HG03378 (cell line): ENCODE measurements around the gene MICU2.

ENCODE experiments used
- ATAC-seq: cut with Tn5 transposase; IDR thresholded peaks from one replicate; pipeline ENCODE4 v1.9.1; 2021; ENCODE audit warnings: mild to moderate bottlenecking, moderate library complexity; ENCODE audit not compliant: unreplicated experiment

MICU2 gene, protein sequence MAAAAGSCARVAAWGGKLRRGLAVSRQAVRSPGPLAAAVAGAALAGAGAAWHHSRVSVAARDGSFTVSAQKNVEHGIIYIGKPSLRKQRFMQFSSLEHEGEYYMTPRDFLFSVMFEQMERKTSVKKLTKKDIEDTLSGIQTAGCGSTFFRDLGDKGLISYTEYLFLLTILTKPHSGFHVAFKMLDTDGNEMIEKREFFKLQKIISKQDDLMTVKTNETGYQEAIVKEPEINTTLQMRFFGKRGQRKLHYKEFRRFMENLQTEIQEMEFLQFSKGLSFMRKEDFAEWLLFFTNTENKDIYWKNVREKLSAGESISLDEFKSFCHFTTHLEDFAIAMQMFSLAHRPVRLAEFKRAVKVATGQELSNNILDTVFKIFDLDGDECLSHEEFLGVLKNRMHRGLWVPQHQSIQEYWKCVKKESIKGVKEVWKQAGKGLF

GRCh38 chr13:21603531-21604448 is at the start of gene MICU2:
Gene MICU2, minus strand, starts transcription at chr13:21604170. Its CDS starts 22 bp downstream, at chr13:21604148.
- peak; percentile 95 for ATAC-seq

GRCh38 chr13:21641629-21642028 is 37.7 kb upstream of the MICU2 start:
- ATAC-seq: no peak

DNA sequence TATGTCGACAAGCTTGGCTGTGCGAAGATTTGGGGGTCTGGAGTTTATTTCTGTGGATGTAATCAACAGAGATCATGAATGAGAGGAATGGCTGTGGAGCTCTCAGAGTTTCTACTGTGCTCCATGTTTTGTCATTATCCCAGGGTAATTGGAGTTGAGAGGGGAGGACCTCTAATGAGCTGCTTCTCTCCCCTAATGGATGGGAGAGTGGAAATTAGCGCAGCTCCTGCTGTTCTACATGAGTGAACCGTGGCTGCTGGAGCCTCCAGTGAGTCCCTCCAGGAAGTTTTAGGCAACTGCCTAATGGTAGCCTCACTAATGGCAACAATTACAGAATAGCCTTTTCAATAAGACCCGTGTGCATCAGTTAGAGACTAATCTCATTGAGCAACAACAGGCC is 35.6 kb upstream of the MICU2 start:
- ATAC-seq: no peak

DNA sequence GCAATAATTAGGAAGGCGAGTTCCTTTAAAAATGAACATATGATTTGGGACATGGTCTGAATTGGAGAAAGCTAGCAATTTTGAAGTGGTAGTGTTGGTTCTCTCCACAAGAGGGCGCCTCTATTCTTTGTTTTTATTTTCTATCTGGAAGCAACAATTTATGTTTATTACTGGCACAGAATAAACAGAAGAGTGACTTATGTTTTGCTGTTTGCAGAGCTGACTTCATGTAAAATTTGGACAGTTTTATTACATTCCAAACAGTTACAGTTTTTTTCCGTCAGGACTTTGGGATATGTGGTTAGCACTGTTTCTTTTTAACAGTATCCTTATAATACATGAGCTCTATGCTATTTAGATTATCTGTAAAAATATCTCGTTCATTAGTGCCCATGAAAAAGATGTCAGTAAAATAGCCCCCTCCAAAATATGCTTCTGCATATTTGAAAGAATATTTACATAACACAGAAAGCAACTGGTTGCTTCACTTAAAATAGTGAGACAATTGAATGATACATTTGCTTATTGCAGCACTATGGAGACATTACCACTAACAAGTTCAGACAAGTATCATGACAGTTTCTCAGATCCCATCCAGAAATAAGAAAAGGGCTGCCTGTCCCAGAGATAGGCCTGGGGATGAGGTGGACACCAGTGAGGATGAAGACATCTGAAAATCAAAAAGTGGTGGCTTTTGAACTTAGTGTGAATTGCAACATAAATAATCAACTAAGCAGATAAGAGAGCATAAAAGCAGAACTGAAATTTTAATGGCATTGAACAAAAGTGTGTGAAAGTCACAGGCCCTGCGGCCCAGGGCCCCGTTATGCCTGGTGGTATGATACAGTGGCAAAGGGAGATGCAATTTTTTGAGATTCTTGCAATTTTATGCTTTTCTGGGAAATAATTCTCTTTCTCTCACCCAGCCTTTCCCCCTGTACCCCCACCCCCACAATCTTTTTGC is 34.6 kb upstream of the MICU2 start:
- no peak for ATAC-seq

DNA sequence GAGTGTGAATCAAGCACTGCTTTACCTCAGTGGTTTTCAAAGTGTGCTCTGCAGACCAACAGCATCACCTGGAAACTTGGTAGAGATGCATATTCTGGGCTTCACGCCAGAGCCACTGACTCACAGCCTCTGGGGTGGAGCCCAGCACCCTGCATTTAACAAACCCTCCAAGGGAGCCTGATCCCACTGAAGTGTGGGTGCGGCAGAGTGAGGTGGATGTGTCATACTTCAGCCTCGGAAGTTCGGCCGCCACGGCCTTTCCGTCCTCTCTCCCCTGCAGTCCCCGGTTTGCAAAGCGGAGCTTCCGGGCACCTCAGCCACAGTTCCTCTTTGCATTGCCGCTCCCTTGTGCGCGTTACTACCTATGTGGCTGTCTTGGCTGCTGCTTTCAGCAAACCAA is 33.3 kb upstream of the MICU2 start:
- no peak for ATAC-seq

- no peak for ATAC-seq
Observed at GRCh38 chr13:21636656-21637055, 32.7 kb upstream of the MICU2 start.

GRCh38 chr13:21632196-21632595 is 28.2 kb upstream of the MICU2 start:
- ATAC-seq: no peak

DNA sequence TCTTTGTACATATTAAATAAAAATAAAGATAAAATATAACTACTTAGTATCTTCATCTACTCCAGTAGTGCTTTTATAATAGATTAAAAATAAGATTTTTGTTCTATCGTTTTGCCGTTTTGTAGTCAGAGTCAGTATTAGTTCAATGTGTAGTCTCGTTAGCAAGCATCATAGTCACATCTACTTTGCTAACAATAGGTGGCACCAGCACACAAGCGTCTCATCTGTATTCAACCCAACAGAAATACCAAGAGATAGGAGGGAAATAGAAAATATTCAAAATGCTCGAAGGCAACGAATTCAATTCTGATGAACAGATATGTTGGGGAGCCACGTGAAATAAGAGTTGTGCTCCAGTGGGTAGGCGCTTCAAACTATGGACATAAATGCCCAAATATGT is 21.4 kb upstream of the MICU2 start:
- no peak for ATAC-seq

GRCh38 chr13:21620861-21621260 is 16.9 kb upstream of the MICU2 start:
- no peak for ATAC-seq

DNA sequence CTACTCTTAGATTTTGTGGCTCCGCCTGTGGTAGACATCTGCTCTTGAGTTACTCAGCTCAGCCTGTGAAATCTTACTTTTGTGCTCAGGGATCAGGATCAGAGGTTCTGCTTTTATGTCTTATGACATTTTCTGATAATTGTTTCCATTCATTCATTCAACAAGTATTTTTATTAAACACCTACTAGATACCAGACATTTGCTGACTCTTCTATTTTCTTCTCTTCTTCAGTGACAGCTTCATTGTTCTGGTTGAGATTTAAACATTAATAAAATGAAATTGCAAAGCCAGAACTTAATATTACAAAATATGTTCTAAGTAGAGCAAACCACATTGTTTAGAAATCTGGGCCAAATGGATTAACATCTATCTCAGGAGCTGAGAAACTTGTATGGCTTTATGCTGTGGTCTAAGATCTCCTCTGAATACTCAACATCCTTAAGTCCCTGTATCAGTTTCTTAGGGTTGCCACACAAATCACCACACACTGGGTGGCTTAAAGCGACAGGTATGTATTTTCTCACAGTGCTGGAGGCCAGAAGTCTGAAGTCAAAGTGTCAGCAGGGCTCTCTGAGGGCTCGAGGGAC is 15.8 kb upstream of the MICU2 start:
- ATAC-seq: no peak

DNA sequence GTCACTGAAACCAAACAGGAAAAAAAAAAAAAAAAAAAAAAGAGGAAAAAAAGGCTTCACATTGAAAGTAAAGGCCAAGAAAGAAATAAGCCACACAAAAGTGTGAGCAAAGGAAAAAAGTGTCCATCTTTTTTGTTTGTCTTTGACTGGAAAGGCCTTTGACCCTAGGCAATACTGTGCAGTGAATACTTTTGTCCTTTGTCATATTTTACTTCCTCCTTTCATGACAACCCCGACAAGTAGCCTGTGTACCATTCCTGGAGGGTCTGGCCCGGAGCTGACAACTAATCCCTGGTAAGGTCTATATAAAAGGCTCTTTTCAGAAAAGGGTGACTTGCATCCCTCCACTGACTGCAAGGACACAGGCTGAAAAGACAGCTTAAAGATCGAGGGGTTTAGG is 12.9 kb upstream of the MICU2 start:
- no peak for ATAC-seq

- ATAC-seq: no peak
Observed at GRCh38 chr13:21616205-21616866, 12.4 kb upstream of the MICU2 start.

DNA sequence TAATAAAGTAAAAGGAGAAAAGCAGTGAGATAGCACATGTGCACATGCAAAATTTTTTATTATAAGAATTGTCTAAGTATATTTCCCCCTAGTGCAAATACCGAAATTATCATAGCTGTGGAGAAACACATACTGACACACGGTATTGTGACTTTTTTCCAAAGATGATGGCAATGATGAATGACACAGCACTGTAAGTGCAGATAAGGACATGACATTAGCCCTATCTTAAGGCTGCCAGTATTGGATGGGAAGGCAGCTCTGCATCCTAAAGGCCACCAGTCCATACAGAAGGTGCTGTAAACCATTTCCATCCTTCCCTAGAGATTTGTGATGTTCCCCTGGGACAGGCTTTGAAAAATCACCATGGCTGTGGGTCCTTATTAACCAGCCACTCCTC is 11.5 kb upstream of the MICU2 start:
- no peak for ATAC-seq

- no peak for ATAC-seq
Observed at GRCh38 chr13:21613791-21614190, 9.8 kb upstream of the MICU2 start.

GRCh38 chr13:21611385-21611784 is 7.4 kb upstream of the MICU2 start:
- no peak for ATAC-seq

DNA sequence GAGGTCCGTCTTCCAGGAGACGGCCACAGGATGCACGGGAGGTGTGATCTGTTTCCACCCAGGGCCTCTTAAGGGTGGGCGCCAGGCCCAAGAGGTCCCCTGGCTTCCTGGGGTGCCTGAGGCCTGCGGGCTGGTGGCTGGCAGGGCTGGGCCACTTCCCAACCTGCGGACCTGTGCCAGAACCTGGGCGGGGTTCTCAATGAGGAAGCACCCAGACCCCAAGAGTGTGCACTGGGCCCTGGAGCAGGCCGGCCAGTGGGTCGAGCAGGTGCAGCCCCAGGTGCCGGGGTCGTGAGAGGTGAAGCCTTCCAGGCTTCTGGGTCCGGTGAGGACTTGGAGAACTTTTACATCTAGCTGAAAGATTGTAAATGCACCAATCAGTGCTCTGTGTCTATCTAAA is 6.7 kb upstream of the MICU2 start:
- ATAC-seq: no peak

DNA sequence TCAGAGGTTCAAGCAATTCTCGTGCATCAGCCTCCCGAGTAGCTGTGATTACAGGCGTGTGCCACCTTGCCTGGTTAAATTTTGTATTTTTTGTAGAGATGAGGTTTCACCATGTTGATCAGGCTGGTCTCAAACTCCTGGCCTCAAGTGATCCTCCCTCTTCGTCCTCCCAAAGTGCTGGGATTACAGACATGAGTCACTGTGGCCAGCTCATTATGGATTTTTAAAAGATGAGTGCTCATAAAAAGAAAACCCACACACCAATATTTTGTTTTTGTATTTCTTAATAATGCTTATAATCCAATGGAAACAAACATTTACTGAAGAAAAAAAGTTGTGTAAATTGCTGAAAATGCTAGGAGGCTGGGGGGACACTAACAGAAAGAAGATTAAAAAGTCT is 5.0 kb upstream of the MICU2 start:
- ATAC-seq: no peak

GRCh38 chr13:21606796-21607195 is 2.8 kb upstream of the MICU2 start:
- ATAC-seq: no peak

GRCh38 chr13:21606251-21606650 is 2.3 kb upstream of the MICU2 start:
- ATAC-seq: no peak

- no peak for ATAC-seq
Observed at GRCh38 chr13:21596722-21597121, 7.2 kb downstream of the MICU2 start.
